IMR-90 (cell line): ENCODE measurements around the gene CCDC88C. TPM values are rescaled to one million over a fixed set of nuclear protein-coding genes. Genes with fewer than 3 reads are reported as not detected.

Source experiments
- ATAC-seq: fragments of 200-7000 bp; cut with Tn5 transposase; 2 replicates; pipeline ENCODE4 v1.9.1; 2020; ENCODE audit warnings: low read depth, mild to moderate bottlenecking, moderate library complexity
- BruUV-seq: library from RNA; stranded (reverse); fragments of 400-500 nt; replicated peaks from 2 replicates; lab custom pipeline; 2021; lab: Mats Ljungman, UMichigan
- CTCF ChIA-PET: fragments of 300-600 bp; formaldehyde crosslinking; extraction: SDS; loops from one replicate; lab custom pipeline; 2021; ENCODE audit warnings: antibody characterized with exemption; lab: Yijun Ruan, JAX
- POLR2A ChIA-PET: fragments of 300-600 bp; sonication (Branson Sonifier 250); formaldehyde crosslinking; loops from one replicate; lab custom pipeline; 2022; ENCODE audit warnings: antibody characterized with exemption; ENCODE audit not compliant: unreplicated experiment; lab: Charles Lee
- DNase-seq: peaks from one replicate; pipeline ENCODE4 v3.0.0; 2013
- H2AFZ ChIP-seq: replicated peaks from 2 replicates; pipeline ENCODE3; 2013; ENCODE audit warnings: low read length, mild to moderate bottlenecking; ENCODE audit not compliant: poor library complexity
- H2AK5ac ChIP-seq: 2 replicates; pipeline ENCODE4 v1.6.1; 2013; ENCODE audit warnings: low read depth, low read length, inconsistent platforms
- H2AK9ac ChIP-seq: replicated peaks from 2 replicates; pipeline ENCODE3; 2013; ENCODE audit warnings: mild to moderate bottlenecking, low read depth, low read length, moderate library complexity; ENCODE audit not compliant: poor library complexity
- H2BK120ac ChIP-seq: 2 replicates; pipeline ENCODE4 v1.6.1; 2013; ENCODE audit warnings: low read depth, low read length, inconsistent platforms
- H2BK15ac ChIP-seq: 3 replicates; pipeline ENCODE4 v1.6.1; 2013; ENCODE audit warnings: low read depth, low read length, inconsistent platforms
- H2BK20ac ChIP-seq: 2 replicates; pipeline ENCODE4 v1.6.1; 2013; ENCODE audit warnings: low read depth, mild to moderate bottlenecking, inconsistent platforms, low read length, moderate library complexity
- H2BK5ac ChIP-seq: 2 replicates; pipeline ENCODE4 v1.6.1; 2013; ENCODE audit warnings: mild to moderate bottlenecking, low read depth, low read length, inconsistent platforms; ENCODE audit not compliant: poor library complexity, severe bottlenecking
- H3K14ac ChIP-seq: replicated peaks from 2 replicates; pipeline ENCODE4 v1.6.1; 2013; ENCODE audit warnings: low read depth, low read length, inconsistent platforms
- H3K18ac ChIP-seq: 2 replicates; pipeline ENCODE4 v1.6.1; 2013; ENCODE audit warnings: low read depth, low read length, control low read depth
- H3K23ac ChIP-seq: 2 replicates; pipeline ENCODE4 v1.6.1; 2013; ENCODE audit warnings: low read depth, low read length, inconsistent platforms
- H3K27ac ChIP-seq: 2 replicates; pipeline ENCODE4 v1.5.1; 2013; ENCODE audit warnings: mild to moderate bottlenecking, control low read depth, low read length; ENCODE audit not compliant: insufficient read depth
- H3K27me3 ChIP-seq: 2 replicates; pipeline ENCODE4 v1.6.1; 2013; ENCODE audit warnings: low read length; ENCODE audit not compliant: control insufficient read depth, insufficient read depth
- H3K36me3 ChIP-seq: 2 replicates; pipeline ENCODE4 v1.6.1; 2013; ENCODE audit warnings: low read length, mixed read lengths; ENCODE audit not compliant: control insufficient read depth, insufficient read depth
- H3K4ac ChIP-seq: 2 replicates; pipeline ENCODE4 v1.6.1; 2013; ENCODE audit warnings: low read depth, low read length, inconsistent platforms
- H3K4me1 ChIP-seq: 2 replicates; pipeline ENCODE4 v1.6.1; 2013; ENCODE audit warnings: low read length, mixed read lengths; ENCODE audit not compliant: control insufficient read depth, insufficient read depth
- H3K4me2 ChIP-seq: 2 replicates; pipeline ENCODE4 v1.6.1; 2013; ENCODE audit warnings: low read depth, mild to moderate bottlenecking, control low read depth, low read length, moderate library complexity
- H3K4me3 ChIP-seq: 2 replicates; pipeline ENCODE4 v1.5.1; 2013; ENCODE audit warnings: low read depth, mild to moderate bottlenecking, control low read depth, low read length, moderate library complexity; ENCODE audit not compliant: insufficient read depth
- H3K56ac ChIP-seq: 2 replicates; pipeline ENCODE4 v1.6.1; 2013; ENCODE audit warnings: low read length, inconsistent platforms; ENCODE audit not compliant: insufficient read depth; ENCODE audit errors: extremely low read depth
- H3K79me1 ChIP-seq, 2 experiments: 2 replicates each; pipeline ENCODE4 v1.6.1; 2013; ENCODE audit warnings: low read length in 2 of 2, inconsistent platforms in 1 of 2, low read depth in 1 of 2
- H3K9ac ChIP-seq: 2 replicates; pipeline ENCODE4 v1.6.1; 2013; ENCODE audit warnings: low read depth, low read length, control low read depth
- H3K9me1 ChIP-seq: 2 replicates; pipeline ENCODE4 v1.6.1; 2013; ENCODE audit warnings: low read length, inconsistent platforms; ENCODE audit not compliant: insufficient read depth
- H3K9me3 ChIP-seq: 2 replicates; pipeline ENCODE4 v1.6.1; 2013; ENCODE audit warnings: low read length; ENCODE audit not compliant: control insufficient read depth, insufficient read depth
- H4K20me1 ChIP-seq: 2 replicates; pipeline ENCODE4 v1.6.1; 2013; ENCODE audit warnings: low read length, inconsistent platforms; ENCODE audit not compliant: insufficient read depth
- H4K5ac ChIP-seq: 2 replicates; pipeline ENCODE4 v1.6.1; 2013; ENCODE audit warnings: mild to moderate bottlenecking, low read depth, low read length, control low read depth
- H4K8ac ChIP-seq, 2 experiments: 2 replicates each; pipeline ENCODE4 v1.6.1; 2013; ENCODE audit warnings: low read depth in 2 of 2, low read length in 2 of 2, control low read depth in 1 of 2, inconsistent platforms in 1 of 2
- H4K91ac ChIP-seq: 2 replicates; pipeline ENCODE4 v1.6.1; 2013; ENCODE audit warnings: low read depth, low read length, inconsistent platforms; ENCODE audit not compliant: insufficient read depth
- BHLHE40 ChIP-seq: fragments of 150-350 bp; IDR thresholded peaks from 2 replicates; pipeline ENCODE4 v1.6.1; 2016; ENCODE audit warnings: mild to moderate bottlenecking, low read depth, low read length
- CEBPB ChIP-seq: IDR thresholded peaks from 2 replicates; pipeline ENCODE4 v1.6.1; 2012; ENCODE audit warnings: low read depth, low read length, improper control_type of control experiment
- CHD1 ChIP-seq: IDR thresholded peaks from 2 replicates; pipeline ENCODE4 v1.6.1; 2012; ENCODE audit warnings: low read depth, low read length, improper control_type of control experiment
- MAZ ChIP-seq: IDR thresholded peaks from 2 replicates; pipeline ENCODE4 v1.6.1; 2012; ENCODE audit warnings: low read depth, mild to moderate bottlenecking, low read length, improper control_type of control experiment, moderate library complexity, borderline replicate concordance
- POLR2A ChIP-seq: IDR thresholded peaks from 2 replicates; pipeline ENCODE4 v1.6.1; 2012; ENCODE audit warnings: mild to moderate bottlenecking, low read depth, low read length
- RCOR1 ChIP-seq: IDR thresholded peaks from 2 replicates; pipeline ENCODE4 v1.6.1; 2012; ENCODE audit warnings: mild to moderate bottlenecking, low read length, improper control_type of control experiment; ENCODE audit not compliant: insufficient replicate concordance
- RFX5 ChIP-seq: IDR thresholded peaks from 2 replicates; pipeline ENCODE4 v1.8.0; 2012; ENCODE audit warnings: low read depth, mild to moderate bottlenecking, low read length, moderate library complexity
- SMC3 ChIP-seq: fragments of 150-350 bp; IDR thresholded peaks from 2 replicates; pipeline ENCODE4 v1.6.1; 2016; ENCODE audit warnings: low read depth, mild to moderate bottlenecking, antibody characterized with exemption, low read length, moderate library complexity
- WGBS, 2 experiments: methylation state at CpG; one replicate each; pipeline versions ENCODE4 v1.1.5 to v1.1.7; 2013; ENCODE audit warnings: missing lambda C conversion rate in 2 of 2; ENCODE audit not compliant: insufficient read length in 1 of 2; ENCODE audit errors: extremely low coverage in 2 of 2; 5-methylcytosine and 5-hydroxymethylcytosine counted together
- dilution Hi-C: fragments of 300-500 bp; cut with HindIII; formaldehyde crosslinking; loops from one replicate; pipeline ENCODE4 v1.14.3; 2018; ENCODE audit warnings: low sequenced_read_pairs; ENCODE audit not compliant: unreplicated experiment
- in situ Hi-C: fragments of 300-500 bp; cut with MboI; formaldehyde crosslinking; loops from 3 replicates; pipeline ENCODE4 v1.14.3; 2019; ENCODE audit warnings: low sequenced_read_pairs, inconsistent platforms, mixed read lengths
- intact Hi-C: fragments of 100-400 bp; cut with micrococcal nuclease; formaldehyde crosslinking; loops from 2 replicates; pipeline ENCODE4 v1.10.0; 2022
- polyA plus RNA-seq, 3 experiments: library from polyadenylated mRNA; depleted of rRNA; stranded (reverse); fragments of >200 nt; gene quantifications; 2 replicates each; pipeline ENCODE4 v1.2.3, GENCODE V29; 2012; ENCODE audit warnings: low replicate concordance in 1 of 3
- total RNA-seq: library from RNA; depleted of rRNA; stranded (reverse); fragments of >200 nt; gene quantifications from 2 replicates; pipeline ENCODE4 v1.2.3, GENCODE V29; 2012
- TF ChIP-seq, protein P1 (sequence below): conservative IDR thresholded peaks from 2 replicates; pipeline ENCODE4 v1.5.1; 2012; ENCODE audit warnings: mild to moderate bottlenecking, low read depth, low read length, improper control_type of control experiment

Gene CCDC88C
- total and polyA plus RNA-seq, 2 of the 4 experiments (the other 2 are of a cell fraction), result 0.17 to 0.18 TPM

GRCh38 chr14:91397965-91398591 lies 19.5 kb downstream of the CCDC88C start:
- WGBS, 2 experiments, result 60% methylated on average over 1 of the region's 8 CpGs; no CpG with 5 or more reads in 1 of the 2 experiments
- intact Hi-C loops, result no loop called here

More at GRCh38 chr14:91397965-91398591, 19.5 kb downstream of the CCDC88C start:
- ChIA-PET POLR2A (no interaction called here), CTCF (interaction anchor here (1.2 kb wide), 1 partner anchor 10 kb away, joined by 5 read pairs; no protein-coding TSS in a partner anchor)
- no peak overlapping the region for H3K23ac ChIP-seq
- in situ Hi-C loops (no loop called here), dilution Hi-C loops (no loop called here)
- no peaks in the 10 kb centered on the region for H3K4me1 ChIP-seq
- H4K20me1 ChIP-seq, result no peaks in the 10 kb centered on the region
- DNase-seq, result no peak
- no peak overlapping the region for H4K91ac ChIP-seq
- no peak overlapping the region for H3K9ac ChIP-seq
- no peak overlapping the region for H4K5ac ChIP-seq
- no peak overlapping the region for H3K56ac ChIP-seq
- no peak overlapping the region for H2AFZ ChIP-seq
- no peak overlapping the region for H3K27ac ChIP-seq
- H3K4me2 ChIP-seq, result no peak overlapping the region
- no peak overlapping the region for H2BK5ac ChIP-seq
- no peak overlapping the region for H3K4ac ChIP-seq
- no peaks in the 10 kb centered on the region for H3K36me3 ChIP-seq
- no peaks in the 10 kb centered on the region for H3K9me3 ChIP-seq
- H3K79me1 ChIP-seq, result no peaks in the 10 kb centered on the region
- TF ChIP-seq RCOR1, result no peak
- no peak for TF ChIP-seq MAZ
- no peak for TF ChIP-seq RFX5
- no peak for TF ChIP-seq SMC3
- TF ChIP-seq, protein P1, sequence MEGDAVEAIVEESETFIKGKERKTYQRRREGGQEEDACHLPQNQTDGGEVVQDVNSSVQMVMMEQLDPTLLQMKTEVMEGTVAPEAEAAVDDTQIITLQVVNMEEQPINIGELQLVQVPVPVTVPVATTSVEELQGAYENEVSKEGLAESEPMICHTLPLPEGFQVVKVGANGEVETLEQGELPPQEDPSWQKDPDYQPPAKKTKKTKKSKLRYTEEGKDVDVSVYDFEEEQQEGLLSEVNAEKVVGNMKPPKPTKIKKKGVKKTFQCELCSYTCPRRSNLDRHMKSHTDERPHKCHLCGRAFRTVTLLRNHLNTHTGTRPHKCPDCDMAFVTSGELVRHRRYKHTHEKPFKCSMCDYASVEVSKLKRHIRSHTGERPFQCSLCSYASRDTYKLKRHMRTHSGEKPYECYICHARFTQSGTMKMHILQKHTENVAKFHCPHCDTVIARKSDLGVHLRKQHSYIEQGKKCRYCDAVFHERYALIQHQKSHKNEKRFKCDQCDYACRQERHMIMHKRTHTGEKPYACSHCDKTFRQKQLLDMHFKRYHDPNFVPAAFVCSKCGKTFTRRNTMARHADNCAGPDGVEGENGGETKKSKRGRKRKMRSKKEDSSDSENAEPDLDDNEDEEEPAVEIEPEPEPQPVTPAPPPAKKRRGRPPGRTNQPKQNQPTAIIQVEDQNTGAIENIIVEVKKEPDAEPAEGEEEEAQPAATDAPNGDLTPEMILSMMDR, result no peak
- no peak for TF ChIP-seq CEBPB
- no peak for TF ChIP-seq POLR2A
- TF ChIP-seq BHLHE40, result no peak
- TF ChIP-seq CHD1, result no peak
- no peak for ATAC-seq
- H2AK9ac ChIP-seq, result no peak overlapping the region
- H4K8ac ChIP-seq, result no peak overlapping the region
- H2BK120ac ChIP-seq, result no peak overlapping the region
- no peak overlapping the region for H3K14ac ChIP-seq
- H3K4me3 ChIP-seq, result no peak overlapping the region
- no peak overlapping the region for H2BK15ac ChIP-seq
- peaks cover 17% of the 10 kb centered on the region for H3K27me3 ChIP-seq
- no peak overlapping the region for H2BK20ac ChIP-seq
- H2AK5ac ChIP-seq, result no peak overlapping the region
- H3K9me1 ChIP-seq, result no peaks in the 10 kb centered on the region
- H3K18ac ChIP-seq, result no peak overlapping the region
- no TSS peak for BruUV-seq
